Adrenal gland (tissue), 12 donors: ENCODE data around the gene DEAF1. TPM values are rescaled to one million over a fixed set of nuclear protein-coding genes. Genes with fewer than 3 reads are reported as not detected.

Experiments used
- DNase-seq, 7 donors: peaks; one replicate each; pipeline ENCODE4 v3.0.0-alpha.2; 2019 to 2020
- H3K27ac ChIP-seq, 5 donors: fragments of 200-600 bp; sonication (generic) in 4 of 5; 1 replicate in 3 of 5; 2 replicates in 2 of 5; pipeline versions ENCODE4 v1.5.1 to v1.8.0; 2016 to 2020; ENCODE audit warnings: mild to moderate bottlenecking in 1 of 5
- H3K27me3 ChIP-seq: fragments of 200-600 bp; 2 replicates; pipeline ENCODE4 v1.8.0; 2021
- H3K36me3 ChIP-seq, 2 donors: fragments of 200-600 bp; replicated peaks in 1 of 2; 1 replicate in 1 of 2; 2 replicates in 1 of 2; pipeline versions ENCODE4 v1.5.1 to v1.8.0; 2018 to 2022
- H3K4me1 ChIP-seq, 2 donors: fragments of 200-600 bp; replicated peaks in 1 of 2; 1 replicate in 1 of 2; 2 replicates in 1 of 2; pipeline versions ENCODE4 v1.5.1 to v1.8.0; 2018 to 2021
- H3K4me3 ChIP-seq, 4 donors: fragments of 200-600 bp; sonication (generic) in 3 of 4; one replicate each; pipeline ENCODE4 v1.5.1; 2016 to 2018
- H3K9me3 ChIP-seq, 3 donors: fragments of 200-600 bp; sonication (generic) in 1 of 3; replicated peaks in 1 of 3; 1 replicate in 2 of 3; 2 replicates in 1 of 3; pipeline versions ENCODE4 v1.5.1 to v1.8.0; 2016 to 2021
- CTCF ChIP-seq, 6 experiments: fragments of 450-650 bp in 4 of 6; fragments of 200-600 bp in 2 of 6; sonication (generic) in 1 of 6; IDR thresholded peaks; 1 replicate in 5 of 6; 2 replicates in 1 of 6; pipeline versions ENCODE4 v1.5.1 to v1.8.0; 2016 to 2021; ENCODE audit warnings: antibody characterized with exemption in 6 of 6, mild to moderate bottlenecking in 2 of 6, moderate library complexity in 1 of 6
- POLR2A ChIP-seq, 2 donors: fragments of 450-650 bp; IDR thresholded peaks; one replicate each; pipeline ENCODE4 v1.6.1; 2017; ENCODE audit warnings: antibody characterized with exemption in 2 of 2, mild to moderate bottlenecking in 2 of 2, moderate library complexity in 1 of 2
- WGBS, 4 donors: extraction: QIAGEN DNeasy Blood & Tissue Kit in 2 of 4; methylation state at CpG; one replicate each; pipeline versions ENCODE4 v1.1.5 to v1.1.7; 2013 to 2017; 5-methylcytosine and 5-hydroxymethylcytosine counted together
- intact Hi-C, 2 donors: fragments of 100-400 bp; cut with DNase I; formaldehyde crosslinking; loops; one replicate each; pipeline versions ENCODE4 v1.14.1 to v1.15.0; 2022 to 2023
- polyA plus RNA-seq, 3 donors: library from polyadenylated mRNA; stranded (reverse); fragments of 200-250 nt in 2 of 3; fragments of 350-450 nt in 1 of 3; fragmentation: Illumina TruSeq in 1 of 3; extraction: RNeasy Lipid Tissue Mini Kit (QIAGEN cat#74804) in 1 of 3; gene quantifications; one replicate each; pipeline ENCODE4 v1.2.3, GENCODE V29; 2013 to 2014
- total RNA-seq, 9 donors: library from RNA; depleted of rRNA in 4 of 9; stranded (reverse); fragments of >200 nt in 4 of 9; fragments of 120-200 nt in 1 of 9; fragmentation: NEBNext Ultra II Directional in 1 of 9; extraction: Animal tissue kit (Norgen Biotek cat#: 25700) in 1 of 9; gene quantifications; one replicate each; pipeline versions ENCODE4 v1.1.0 to v1.2.4, GENCODE V29; 2013 to 2023
- donor health status: healthy with polysubstance abuse.
- donor health status: Bipolar disorder and iron deficiency.
- donor health status: DM: yes; HTN: yes; CAD: no.
- donor health status: DM: no; HTN: no; CAD: no.
- donor health status: DM: no; HTN: no; CAD: no.
- donor health status: DM: yes; HTN: yes; CAD: no.

The DEAF1 gene
- total and polyA plus RNA-seq, 12 donors: 20.6 to 131 (median 55.5) TPM

- TF ChIP-seq POLR2A (IDR thresholded peaks at IDR 0.05) (no peak), CTCF (IDR thresholded peaks at IDR 0.05) (no peak)
- Histone ChIP-seq H3K4me1 (no peaks in the 10 kb centered on the region), H3K27me3 (no peaks in the 10 kb centered on the region), H3K9me3 (no peaks in the 10 kb centered on the region), H3K36me3 (peaks cover 0 to 6% of the 10 kb centered on the region in 2 donors), H3K4me3 (no peak overlapping the region), H3K27ac (no peak overlapping the region)
- intact Hi-C loops: no loop called here
- DNase-seq: no peak
- WGBS, 4 donors: 89 to 95% (median 89%) methylated on average over 14 to 50 of the region's 50 CpGs
These were observed 50.9 kb downstream of the DEAF1 start for GRCh38 chr11:643849-644738.

GRCh38 chr11:643366-643765, 51.7 kb downstream of the DEAF1 start:
- no peaks in the 10 kb centered on the region for H3K9me3 ChIP-seq
- no peak overlapping the region for H3K27ac ChIP-seq
- no peak for DNase-seq
- no peaks in the 10 kb centered on the region for H3K27me3 ChIP-seq
- 93 to 98% (median 96%) methylated on average over 6 to 9 of the region's 9 CpGs for WGBS, 4 donors
- H3K36me3 ChIP-seq: peaks cover 0 to 6% of the 10 kb centered on the region in 2 donors
- no peak for TF ChIP-seq POLR2A (IDR thresholded peaks at IDR 0.05)
- TF ChIP-seq CTCF (IDR thresholded peaks at IDR 0.05): no peak
- intact Hi-C loops: no loop called here
- H3K4me3 ChIP-seq: no peak overlapping the region
- H3K4me1 ChIP-seq: no peaks in the 10 kb centered on the region

- no peaks in the 10 kb centered on the region for H3K9me3 ChIP-seq
- 92 to 98% (median 94%) methylated on average over 19 of the region's 19 CpGs for WGBS, 4 donors
These were observed 53.1 kb downstream of the DEAF1 start for GRCh38 chr11:641806-642370.

More at GRCh38 chr11:641806-642370, 53.1 kb downstream of the DEAF1 start:
- Histone ChIP-seq H3K27me3 (no peaks in the 10 kb centered on the region), H3K27ac (no peak overlapping the region), H3K4me3 (no peak overlapping the region), H3K4me1 (no peaks in the 10 kb centered on the region), H3K36me3 (peaks cover 0 to 6% of the 10 kb centered on the region in 2 donors)
- TF ChIP-seq POLR2A (IDR thresholded peaks at IDR 0.05): no peak
- no peak for TF ChIP-seq CTCF (IDR thresholded peaks at IDR 0.05)
- no peak for DNase-seq
- intact Hi-C loops: no loop called here
